ENCODE measurements around the gene TRAPPC11. TPM values are rescaled to one million over a fixed set of nuclear protein-coding genes. Genes with fewer than 3 reads are reported as not detected.

Gene TRAPPC11
- total RNA-seq (10 to 100 TPM; 19.7 to 27.9 TPM), polyA plus RNA-seq (10 to 100 TPM in 1 of 2 donors, 1 to 10 TPM in 1; 7.6 to 10.0 TPM)

GRCh38 chr4:183659029-183659871 is at the start of gene TRAPPC11, which contains the start of gene RWDD4:
Gene TRAPPC11 (plus strand): TSS chr4:183659293. CDS start chr4:183663868, 4,575 bp downstream.
Gene RWDD4 (minus strand): TSS chr4:183659185. CDS start chr4:183658952, 233 bp downstream.
- Histone ChIP-seq H3K36me3 (ENCODE audit: control insufficient read depth in 4 of 4, insufficient read depth in 3 of 4, low read depth in 1 of 4, low read length in 3 of 4) (peaks cover 2 to 7% (median 4%) of the 10 kb centered on the region in 4 donors), H3K4me3 (ENCODE audit: low read depth in 1 of 3, low read length in 3 of 3) (peak within 1 kb of the TSS; percentile 87 to 100 (median 94)), H3K4me1 (ENCODE audit: control insufficient read depth in 4 of 4, insufficient read depth in 4 of 4, low read length in 3 of 4) (peaks cover 5 to 29% (median 14%) of the 10 kb centered on the region in 4 donors), H3K27ac (ENCODE audit: low read depth in 1 of 2, low read length in 2 of 2) (peak within 1 kb of the TSS; percentile 81 to 92), H3K27me3 (ENCODE audit: control insufficient read depth in 4 of 4, insufficient read depth in 4 of 4, low read length in 3 of 4) (no peaks in the 10 kb centered on the region), H3K9ac (ENCODE audit: low read depth in 1 of 2, low read length in 2 of 2) (peak within 1 kb of the TSS; percentile 89 to 94), H3K9me3 (ENCODE audit: control insufficient read depth in 4 of 4, low read length in 3 of 4) (no peaks in the 10 kb centered on the region)
- peak; percentile 94 for DNase-seq (ENCODE audit: low spot score)
- TF ChIP-seq JUND (IDR thresholded peaks at IDR 0.05): no peak
- TF ChIP-seq GABPA (IDR thresholded peaks at IDR 0.05 in 1 of 2, conservative IDR thresholded peaks at IDR 0.05 in 1 of 2): peak; percentile 65 to 86
- TF ChIP-seq TAF1 (conservative IDR thresholded peaks at IDR 0.05): no peak
- TF ChIP-seq HNF4A (conservative IDR thresholded peaks at IDR 0.05): no peak
- TF ChIP-seq NR2F2 (IDR thresholded peaks at IDR 0.05): no peak
- TF ChIP-seq EGR1 (IDR thresholded peaks at IDR 0.05; ENCODE audit: low read depth in 2 of 2): no peak
- TF ChIP-seq, protein P1, sequence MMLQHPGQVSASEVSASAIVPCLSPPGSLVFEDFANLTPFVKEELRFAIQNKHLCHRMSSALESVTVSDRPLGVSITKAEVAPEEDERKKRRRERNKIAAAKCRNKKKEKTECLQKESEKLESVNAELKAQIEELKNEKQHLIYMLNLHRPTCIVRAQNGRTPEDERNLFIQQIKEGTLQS (IDR thresholded peaks at IDR 0.05): no peak
- peak; percentile 54 for TF ChIP-seq SP1 (IDR thresholded peaks at IDR 0.05)
- TF ChIP-seq, protein P2, sequence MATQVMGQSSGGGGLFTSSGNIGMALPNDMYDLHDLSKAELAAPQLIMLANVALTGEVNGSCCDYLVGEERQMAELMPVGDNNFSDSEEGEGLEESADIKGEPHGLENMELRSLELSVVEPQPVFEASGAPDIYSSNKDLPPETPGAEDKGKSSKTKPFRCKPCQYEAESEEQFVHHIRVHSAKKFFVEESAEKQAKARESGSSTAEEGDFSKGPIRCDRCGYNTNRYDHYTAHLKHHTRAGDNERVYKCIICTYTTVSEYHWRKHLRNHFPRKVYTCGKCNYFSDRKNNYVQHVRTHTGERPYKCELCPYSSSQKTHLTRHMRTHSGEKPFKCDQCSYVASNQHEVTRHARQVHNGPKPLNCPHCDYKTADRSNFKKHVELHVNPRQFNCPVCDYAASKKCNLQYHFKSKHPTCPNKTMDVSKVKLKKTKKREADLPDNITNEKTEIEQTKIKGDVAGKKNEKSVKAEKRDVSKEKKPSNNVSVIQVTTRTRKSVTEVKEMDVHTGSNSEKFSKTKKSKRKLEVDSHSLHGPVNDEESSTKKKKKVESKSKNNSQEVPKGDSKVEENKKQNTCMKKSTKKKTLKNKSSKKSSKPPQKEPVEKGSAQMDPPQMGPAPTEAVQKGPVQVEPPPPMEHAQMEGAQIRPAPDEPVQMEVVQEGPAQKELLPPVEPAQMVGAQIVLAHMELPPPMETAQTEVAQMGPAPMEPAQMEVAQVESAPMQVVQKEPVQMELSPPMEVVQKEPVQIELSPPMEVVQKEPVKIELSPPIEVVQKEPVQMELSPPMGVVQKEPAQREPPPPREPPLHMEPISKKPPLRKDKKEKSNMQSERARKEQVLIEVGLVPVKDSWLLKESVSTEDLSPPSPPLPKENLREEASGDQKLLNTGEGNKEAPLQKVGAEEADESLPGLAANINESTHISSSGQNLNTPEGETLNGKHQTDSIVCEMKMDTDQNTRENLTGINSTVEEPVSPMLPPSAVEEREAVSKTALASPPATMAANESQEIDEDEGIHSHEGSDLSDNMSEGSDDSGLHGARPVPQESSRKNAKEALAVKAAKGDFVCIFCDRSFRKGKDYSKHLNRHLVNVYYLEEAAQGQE (IDR thresholded peaks at IDR 0.05): no peak
- no peak for TF ChIP-seq FOXA2 (IDR thresholded peaks at IDR 0.05)
- TF ChIP-seq, protein P3, sequence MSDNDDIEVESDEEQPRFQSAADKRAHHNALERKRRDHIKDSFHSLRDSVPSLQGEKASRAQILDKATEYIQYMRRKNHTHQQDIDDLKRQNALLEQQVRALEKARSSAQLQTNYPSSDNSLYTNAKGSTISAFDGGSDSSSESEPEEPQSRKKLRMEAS (IDR thresholded peaks at IDR 0.05): no peak
- peak; percentile 26 for TF ChIP-seq CTCF (IDR thresholded peaks at IDR 0.05; ENCODE audit: low read depth, low read length, missing input control)
- TF ChIP-seq RAD21 (IDR thresholded peaks at IDR 0.05): peak in 1 of 2 donors; percentile 22
- under 1% methylated on average over 57 of the region's 63 CpGs for WGBS

DNA sequence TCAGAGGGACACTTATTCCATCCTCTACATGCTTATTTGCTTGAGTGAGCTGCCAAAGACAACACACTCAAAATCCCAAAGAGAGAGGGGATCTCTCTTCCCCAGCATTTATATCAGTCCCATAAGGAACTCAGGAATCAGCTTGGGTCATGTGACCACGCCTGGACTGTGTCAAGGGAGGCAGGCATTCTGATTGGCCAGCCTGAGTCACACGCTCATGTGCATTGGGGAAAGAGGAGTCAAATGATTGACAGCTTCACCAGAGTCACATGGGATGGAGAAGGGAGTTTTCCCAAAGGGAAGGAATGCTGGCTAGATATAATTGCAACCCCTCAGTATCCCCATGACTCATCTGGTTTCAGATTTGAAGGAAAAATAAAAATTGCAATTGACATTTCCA is 49.1 kb upstream of the TRAPPC11 start:
- Histone ChIP-seq H3K36me3 (ENCODE audit: control insufficient read depth in 4 of 4, insufficient read depth in 3 of 4, low read depth in 1 of 4, low read length in 3 of 4) (no peaks in the 10 kb centered on the region), H3K9ac (ENCODE audit: low read depth in 1 of 2, low read length in 2 of 2) (no peak overlapping the region), H3K27me3 (ENCODE audit: control insufficient read depth in 4 of 4, insufficient read depth in 4 of 4, low read length in 3 of 4) (no peaks in the 10 kb centered on the region), H3K27ac (ENCODE audit: low read depth in 1 of 2, low read length in 2 of 2) (no peak overlapping the region), H3K4me3 (ENCODE audit: low read depth in 1 of 3, low read length in 3 of 3) (no peak overlapping the region), H3K9me3 (ENCODE audit: control insufficient read depth in 4 of 4, low read length in 3 of 4) (no peaks in the 10 kb centered on the region), H3K4me1 (ENCODE audit: control insufficient read depth in 4 of 4, insufficient read depth in 4 of 4, low read length in 3 of 4) (no peaks in the 10 kb centered on the region)
- 96% methylated on average over 2 of the region's 2 CpGs for WGBS
- DNase-seq (ENCODE audit: low spot score): no peak
- TF ChIP-seq JUND (IDR thresholded peaks at IDR 0.05): no peak
- TF ChIP-seq GABPA (IDR thresholded peaks at IDR 0.05 in 1 of 2, conservative IDR thresholded peaks at IDR 0.05 in 1 of 2): no peak
- no peak for TF ChIP-seq NR2F2 (IDR thresholded peaks at IDR 0.05)
- TF ChIP-seq CTCF (IDR thresholded peaks at IDR 0.05; ENCODE audit: low read depth, low read length, missing input control): no peak
- TF ChIP-seq, protein P1 (IDR thresholded peaks at IDR 0.05): no peak
- no peak for TF ChIP-seq FOXA2 (IDR thresholded peaks at IDR 0.05)
- no peak for TF ChIP-seq HNF4A (conservative IDR thresholded peaks at IDR 0.05)

Data from liver (tissue), 9 donors.